Neural progenitor cell (in vitro differentiated cells): Measurements from ENCODE around the gene ASCC2.

Experiments used
- CTCF ChIP-seq: fragments of 200-600 bp; sonication (generic); IDR thresholded peaks from 2 replicates; pipeline ENCODE4 v1.5.1; 2017; ENCODE audit warnings: antibody characterized with exemption, mild to moderate bottlenecking
- EZH2 ChIP-seq: fragments of 200-600 bp; sonication (generic); IDR thresholded peaks from 2 replicates; pipeline ENCODE4 v1.6.1; 2017; ENCODE audit warnings: antibody characterized with exemption, mild to moderate bottlenecking, moderate library complexity

- no peak for TF ChIP-seq CTCF
- TF ChIP-seq EZH2 = no peak
Observed at GRCh38 chr22:29741926-29742325, 96.1 kb downstream of the ASCC2 start.
